Upper lobe of left lung (tissue), 4 donors: Measurements from ENCODE around the gene PDRG1.

Experiments used
- EP300 ChIP-seq, 4 donors: sonication (generic); formaldehyde crosslinking; IDR thresholded peaks; one replicate each; pipeline ENCODE4 v1.5.1; 2017; ENCODE audit warnings: antibody characterized with exemption in 4 of 4, control low read depth in 2 of 4
- POLR2A ChIP-seq, 4 donors: fragments of 450-650 bp; IDR thresholded peaks; one replicate each; pipeline ENCODE4 v1.5.1; 2016 to 2017; ENCODE audit warnings: antibody characterized with exemption in 4 of 4, mild to moderate bottlenecking in 2 of 4
- POLR2AphosphoS5 ChIP-seq, 2 donors: sonication (generic); formaldehyde crosslinking; IDR thresholded peaks; one replicate each; pipeline ENCODE4 v1.5.1; 2017; ENCODE audit warnings: antibody characterized with exemption in 2 of 2
- TF ChIP-seq, protein P1 (sequence below), 6 experiments: fragments of 450-650 bp in 4 of 6; fragments of 200-600 bp in 2 of 6; sonication (generic) in 2 of 6; IDR thresholded peaks; one replicate each; pipeline ENCODE4 v1.5.1; 2016 to 2019; ENCODE audit warnings: antibody characterized with exemption in 6 of 6

GRCh38 chr20:31934968-31935764, 16.7 kb downstream of the PDRG1 start:
- TF ChIP-seq, protein P1, sequence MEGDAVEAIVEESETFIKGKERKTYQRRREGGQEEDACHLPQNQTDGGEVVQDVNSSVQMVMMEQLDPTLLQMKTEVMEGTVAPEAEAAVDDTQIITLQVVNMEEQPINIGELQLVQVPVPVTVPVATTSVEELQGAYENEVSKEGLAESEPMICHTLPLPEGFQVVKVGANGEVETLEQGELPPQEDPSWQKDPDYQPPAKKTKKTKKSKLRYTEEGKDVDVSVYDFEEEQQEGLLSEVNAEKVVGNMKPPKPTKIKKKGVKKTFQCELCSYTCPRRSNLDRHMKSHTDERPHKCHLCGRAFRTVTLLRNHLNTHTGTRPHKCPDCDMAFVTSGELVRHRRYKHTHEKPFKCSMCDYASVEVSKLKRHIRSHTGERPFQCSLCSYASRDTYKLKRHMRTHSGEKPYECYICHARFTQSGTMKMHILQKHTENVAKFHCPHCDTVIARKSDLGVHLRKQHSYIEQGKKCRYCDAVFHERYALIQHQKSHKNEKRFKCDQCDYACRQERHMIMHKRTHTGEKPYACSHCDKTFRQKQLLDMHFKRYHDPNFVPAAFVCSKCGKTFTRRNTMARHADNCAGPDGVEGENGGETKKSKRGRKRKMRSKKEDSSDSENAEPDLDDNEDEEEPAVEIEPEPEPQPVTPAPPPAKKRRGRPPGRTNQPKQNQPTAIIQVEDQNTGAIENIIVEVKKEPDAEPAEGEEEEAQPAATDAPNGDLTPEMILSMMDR (IDR thresholded peaks at IDR 0.05), result no peak
- no peak for TF ChIP-seq POLR2A (IDR thresholded peaks at IDR 0.05)
- TF ChIP-seq POLR2AphosphoS5 (IDR thresholded peaks at IDR 0.05), result no peak
- no peak for TF ChIP-seq EP300 (IDR thresholded peaks at IDR 0.05)
